ENCODE measurements around the gene WFDC8. TPM values are rescaled to one million over a fixed set of nuclear protein-coding genes. Genes with fewer than 3 reads are reported as not detected.

WFDC8 gene
- total RNA-seq, 1 experiment from 2014 or later = not detected

GRCh38 chr20:45548410-45548809, 30.7 kb downstream of the WFDC8 start:
- H3K18ac ChIP-seq (ENCODE audit: insufficient read length, low read depth, low read length) = no peak overlapping the region
- H3K79me2 ChIP-seq (ENCODE audit: insufficient read depth, low read length) = no peaks in the 10 kb centered on the region
- Mint-ChIP-seq H3K4me3 (no peak overlapping the region), H3K27me3 (ENCODE audit: low read depth) (no peaks in the 10 kb centered on the region; the same call in 1 of the 2 replicates), H3K36me3 (ENCODE audit: insufficient read depth in 1 of 3, low read depth in 3 of 3) (peaks cover 0 to 5% (median 0%) of the 10 kb centered on the region in 3 experiments; a peak in 2 of 7 replicates), H3K4me1 (peaks cover 2 to 9% of the 10 kb centered on the region in 2 experiments; a peak in 2 of 4 replicates), H3K27ac (no peak overlapping the region), H3K9me3 (peaks cover 0 to 8% of the 10 kb centered on the region in 2 experiments; a peak in 2 of 5 replicates)
- H2BK120ac ChIP-seq (ENCODE audit: low read depth, low read length, poor library complexity, severe bottlenecking) = no peak overlapping the region
- H3K9me3 ChIP-seq (ENCODE audit: control insufficient read depth, low read depth, low read length) = no peaks in the 10 kb centered on the region
- no peaks in the 10 kb centered on the region for H3K79me1 ChIP-seq (ENCODE audit: insufficient read depth, low read depth, low read length, poor library complexity, severe bottlenecking)
- H2BK12ac ChIP-seq (ENCODE audit: insufficient read length, low read depth, low read length) = no peak overlapping the region
- TF ChIP-seq CTCF (conservative IDR thresholded peaks at IDR 0.05) = no peak
- no peak for DNase-seq
- no peaks in the 10 kb centered on the region for H3K4me1 ChIP-seq (ENCODE audit: insufficient read depth, low read length)
- no peak overlapping the region for H3K4me2 ChIP-seq (ENCODE audit: insufficient read depth, insufficient read length, low read length)
- H4K91ac ChIP-seq (ENCODE audit: insufficient read length, low read depth, low read length) = no peak overlapping the region
- no peak overlapping the region for H3K9ac ChIP-seq (ENCODE audit: extremely low read depth, insufficient read length, low read length)
- no peak overlapping the region for H3K23ac ChIP-seq (ENCODE audit: insufficient read length, low read depth, low read length)
- no peak overlapping the region for H2AK5ac ChIP-seq (ENCODE audit: insufficient read length, low read length)
- H2BK5ac ChIP-seq (ENCODE audit: insufficient read length, low read length) = no peak overlapping the region
- no peak overlapping the region for H3K56ac ChIP-seq (ENCODE audit: insufficient read length, low read depth, low read length)
- no peaks in the 10 kb centered on the region for H3K23me2 ChIP-seq (ENCODE audit: insufficient read length, low read depth, low read length, poor library complexity, severe bottlenecking)
- no CpG with 5 or more reads among the region's 7 CpGs for WGBS (ENCODE audit: extremely low coverage, insufficient read length, low lambda C conversion rate)
- H2BK15ac ChIP-seq (ENCODE audit: low read depth, low read length) = no peak overlapping the region
- no peak overlapping the region for H4K5ac ChIP-seq (ENCODE audit: insufficient read length, low read depth, low read length)
- no peak overlapping the region for H3T11ph ChIP-seq (ENCODE audit: low read length)
- H4K8ac ChIP-seq (replicated peaks; ENCODE audit: insufficient read length, low read depth, low read length) = no peak overlapping the region
- no peaks in the 10 kb centered on the region for H4K20me1 ChIP-seq (ENCODE audit: control insufficient read depth, insufficient read depth, insufficient read length)
- H3K4ac ChIP-seq (ENCODE audit: low read depth, low read length) = no peak overlapping the region
- no peak overlapping the region for H2BK20ac ChIP-seq (ENCODE audit: low read depth, low read length, poor library complexity, severe bottlenecking)
- no peak overlapping the region for H3K14ac ChIP-seq (ENCODE audit: insufficient read depth, low read length)
- H3K27ac ChIP-seq (ENCODE audit: insufficient read length, low read depth, low read length) = no peak overlapping the region
- no peaks in the 10 kb centered on the region for H3K27me3 ChIP-seq (ENCODE audit: insufficient read depth, low read length)
- H2AFZ ChIP-seq (ENCODE audit: low read length) = no peak overlapping the region

All from H9 (cell line).